SH-SY5Y (cell line): ENCODE data around the gene TF.

Experiments
- GATA2 ChIP-seq: IDR thresholded peaks from 2 replicates; pipeline ENCODE4 v1.6.1; 2011; ENCODE audit warnings: mild to moderate bottlenecking, low read depth, low read length
- GATA3 ChIP-seq: IDR thresholded peaks from 2 replicates; pipeline ENCODE4 v1.6.1; 2011; ENCODE audit warnings: low read depth, mild to moderate bottlenecking, low read length, moderate library complexity

DNA sequence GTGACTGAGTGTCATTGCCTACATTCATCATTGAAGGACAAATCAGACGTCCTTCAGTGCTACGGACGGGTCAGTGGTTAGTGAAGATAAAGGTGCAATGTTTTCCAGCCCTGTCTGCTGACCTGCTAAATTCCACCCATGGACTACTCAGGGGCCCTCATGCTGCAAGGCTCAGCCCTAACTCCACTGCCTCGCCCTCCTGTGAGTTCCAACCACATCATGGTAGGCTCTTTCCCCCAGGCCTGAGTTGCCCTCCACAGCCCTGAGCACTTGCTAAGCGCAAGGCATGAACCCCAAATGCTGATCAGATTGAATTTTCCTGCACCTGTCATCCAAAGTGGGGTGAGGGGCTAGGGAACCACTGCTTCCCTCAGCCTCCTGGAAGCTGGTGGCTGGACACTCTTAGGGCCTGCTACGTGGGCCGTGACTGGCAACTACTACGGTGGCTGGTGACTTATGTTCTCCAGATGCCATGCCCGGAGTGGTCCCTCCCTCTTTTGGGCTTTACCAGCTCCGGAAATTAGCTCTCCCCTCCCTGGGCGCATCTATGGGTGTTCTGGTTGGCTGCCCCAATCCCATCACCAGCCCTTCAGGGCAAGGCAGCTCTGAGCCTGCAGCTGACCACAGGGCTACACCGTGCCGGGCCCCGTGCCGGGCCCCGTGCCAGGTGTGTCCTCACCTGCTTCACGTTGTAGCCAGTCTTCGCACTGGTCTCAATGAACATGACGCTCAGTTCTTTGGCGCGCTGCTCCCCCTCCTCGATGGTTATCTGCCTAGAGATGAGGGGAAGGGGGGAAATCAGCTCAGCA, 91.5 kb downstream of the TF start:
- no peak for TF ChIP-seq GATA3
- TF ChIP-seq GATA2, result no peak
